Stimulated activated CD8-positive, alpha-beta memory T cell treated with anti-CD3 and anti-CD28 coated beads, Interleukin-4, amount 100 ng/mL, for 1 hour (primary cell): ENCODE data around the gene SAMD14.

Experiments used
- DNase-seq, 2 donors: peaks; one replicate each; pipeline ENCODE4 v3.0.0-alpha.2; 2020; ENCODE audit warnings: low read depth in 2 of 2, low spot score in 1 of 2

Gene SAMD14

GRCh38 chr17:50148226-50149090, 18.5 kb upstream of the SAMD14 start:
- peak in 1 of 2 donors; percentile 51 for DNase-seq

GRCh38 chr17:50147841-50148225, 17.9 kb upstream of the SAMD14 start:
- DNase-seq, result no peak

- DNase-seq, result no peak
Measured at GRCh38 chr17:50146927-50147665, 17.1 kb upstream of the SAMD14 start.

- DNase-seq, result no peak
Measured at GRCh38 chr17:50146230-50146926, 16.4 kb upstream of the SAMD14 start.

GRCh38 chr17:50145532-50146229, 15.7 kb upstream of the SAMD14 start:
- no peak for DNase-seq

- DNase-seq, result no peak
Measured at GRCh38 chr17:50144845-50145531, 15.0 kb upstream of the SAMD14 start.

- DNase-seq, result no peak
Measured at GRCh38 chr17:50144355-50144754, 14.4 kb upstream of the SAMD14 start.

GRCh38 chr17:50143461-50144176, 13.7 kb upstream of the SAMD14 start:
- DNase-seq, result no peak

- no peak for DNase-seq
Measured at GRCh38 chr17:50141745-50142110, 11.8 kb upstream of the SAMD14 start.

- DNase-seq, result no peak
Measured at GRCh38 chr17:50141026-50141744, 11.2 kb upstream of the SAMD14 start.

GRCh38 chr17:50139950-50140885, 10.3 kb upstream of the SAMD14 start:
- peak; percentile 71 to 72 for DNase-seq

- no peak for DNase-seq
Measured at GRCh38 chr17:50139185-50139783, 9.3 kb upstream of the SAMD14 start.

- DNase-seq, result no peak
Measured at GRCh38 chr17:50137042-50137441, 7.1 kb upstream of the SAMD14 start.

- no peak for DNase-seq
Measured at GRCh38 chr17:50136096-50136687, 6.2 kb upstream of the SAMD14 start.

GRCh38 chr17:50135316-50136095, 5.5 kb upstream of the SAMD14 start:
- DNase-seq, result no peak

- no peak for DNase-seq
Measured at GRCh38 chr17:50134206-50135110, 4.5 kb upstream of the SAMD14 start.
